Tibial nerve (tissue), 4 donors: ENCODE measurements around the gene SOCS4.
"Not testable (repeated sequence)": the region's sequence is repeated elsewhere in the genome, so short reads cannot be mapped to it uniquely, and the experiment has no call there.

Experiments
- CTCF ChIP-seq, 5 experiments: fragments of 200-600 bp in 3 of 5; fragments of 450-650 bp in 2 of 5; sonication (generic) in 3 of 5; IDR thresholded peaks; one replicate each; pipeline ENCODE4 v1.5.1; 2016 to 2019; ENCODE audit warnings: antibody characterized with exemption in 5 of 5, mild to moderate bottlenecking in 3 of 5, moderate library complexity in 2 of 5
- EP300 ChIP-seq, 2 donors: sonication (generic); formaldehyde crosslinking; IDR thresholded peaks; one replicate each; pipeline ENCODE4 v1.6.1; 2017; ENCODE audit warnings: antibody characterized with exemption in 2 of 2, mild to moderate bottlenecking in 1 of 2
- POLR2A ChIP-seq, 2 donors: fragments of 450-650 bp; IDR thresholded peaks; one replicate each; pipeline ENCODE4 v1.6.1; 2017; ENCODE audit warnings: antibody characterized with exemption in 2 of 2, mild to moderate bottlenecking in 2 of 2, moderate library complexity in 2 of 2

GRCh38 chr14:55024365-55024764, 2.7 kb upstream of the SOCS4 start:
- TF ChIP-seq CTCF, POLR2A, EP300 (IDR thresholded peaks at IDR 0.05): not testable (repeated sequence)
